Measurements from ENCODE around the gene RAI1.

Gene RAI1

DNA sequence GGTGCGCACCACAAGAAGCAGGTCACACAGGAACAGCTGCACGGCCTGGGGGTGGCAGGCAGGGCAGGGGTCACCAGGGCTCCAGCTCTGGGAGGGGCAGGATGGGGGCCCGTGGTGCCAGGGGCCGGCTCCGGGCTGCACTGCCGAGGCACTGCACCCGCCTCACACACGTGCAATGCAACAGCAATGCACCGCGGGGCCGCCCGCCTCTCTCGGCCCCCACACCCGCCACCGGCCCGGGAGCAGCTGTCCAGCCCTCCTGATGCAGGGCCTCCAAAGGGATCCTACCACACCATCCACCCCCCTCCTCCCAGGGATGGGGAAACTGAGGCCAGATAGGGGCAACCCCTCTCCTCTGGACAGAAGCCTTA lies 132.5 kb downstream of the RAI1 start:
- ATAC-seq, result no peak
- TF ChIP-seq ZNF565 (CRISPR knock-in tag; conservative IDR thresholded peaks at IDR 0.05; ENCODE audit: low read depth) (no peak), PPARA (CRISPR knock-in tag; IDR thresholded peaks at IDR 0.05; ENCODE audit: borderline replicate concordance) (no peak), ZNF8 (CRISPR knock-in tag; IDR thresholded peaks at IDR 0.05) (no peak), ZC3H10 (CRISPR knock-in tag; IDR thresholded peaks at IDR 0.05) (no peak), GLIS3 (CRISPR knock-in tag; IDR thresholded peaks at IDR 0.05) (no peak)

DNA sequence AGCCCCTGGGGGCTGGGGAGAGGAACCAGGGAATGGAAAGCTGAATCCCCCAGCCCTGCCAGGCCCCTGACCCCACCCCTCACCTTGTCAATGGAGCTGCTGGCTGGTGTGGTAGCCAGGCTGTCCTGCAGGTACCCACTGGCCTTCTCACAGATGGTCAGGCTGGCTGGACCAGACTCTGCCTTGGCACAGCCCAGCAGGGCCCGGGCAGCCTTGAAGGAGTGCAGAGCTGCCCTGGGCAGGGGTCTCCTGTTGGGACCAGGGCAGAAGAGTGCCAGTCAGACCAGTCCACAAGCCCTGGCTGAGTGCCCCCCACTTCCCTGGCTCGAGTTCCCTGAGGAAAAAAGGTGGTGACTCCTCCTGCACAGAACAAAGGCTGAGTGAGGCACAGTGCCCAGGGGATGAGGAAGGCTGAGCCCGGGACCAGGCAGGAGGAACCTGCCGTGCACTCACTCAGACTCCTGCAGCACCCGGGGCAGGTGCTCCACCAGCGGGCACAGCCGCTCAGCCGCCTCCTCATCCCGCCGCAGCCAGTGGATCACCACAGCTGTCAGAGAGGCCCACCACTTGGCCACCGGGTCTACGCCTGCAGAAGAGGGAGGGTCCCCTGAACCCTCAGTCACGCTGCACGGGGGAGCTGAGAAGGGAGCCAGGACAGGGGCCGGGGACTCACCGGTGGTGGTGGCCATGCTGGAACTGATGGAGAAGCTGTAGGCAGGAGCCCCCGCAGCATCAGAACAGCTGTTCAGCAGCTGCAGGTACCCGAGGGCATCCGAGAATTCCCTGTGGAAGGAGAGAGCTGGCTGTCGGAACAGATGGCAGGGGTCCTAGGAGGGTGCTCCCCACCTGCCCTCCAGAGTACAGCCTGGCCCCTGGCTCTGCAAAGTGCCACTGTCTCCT lies 133.2 kb downstream of the RAI1 start:
- ATAC-seq, result no peak
- TF ChIP-seq, protein P1, sequence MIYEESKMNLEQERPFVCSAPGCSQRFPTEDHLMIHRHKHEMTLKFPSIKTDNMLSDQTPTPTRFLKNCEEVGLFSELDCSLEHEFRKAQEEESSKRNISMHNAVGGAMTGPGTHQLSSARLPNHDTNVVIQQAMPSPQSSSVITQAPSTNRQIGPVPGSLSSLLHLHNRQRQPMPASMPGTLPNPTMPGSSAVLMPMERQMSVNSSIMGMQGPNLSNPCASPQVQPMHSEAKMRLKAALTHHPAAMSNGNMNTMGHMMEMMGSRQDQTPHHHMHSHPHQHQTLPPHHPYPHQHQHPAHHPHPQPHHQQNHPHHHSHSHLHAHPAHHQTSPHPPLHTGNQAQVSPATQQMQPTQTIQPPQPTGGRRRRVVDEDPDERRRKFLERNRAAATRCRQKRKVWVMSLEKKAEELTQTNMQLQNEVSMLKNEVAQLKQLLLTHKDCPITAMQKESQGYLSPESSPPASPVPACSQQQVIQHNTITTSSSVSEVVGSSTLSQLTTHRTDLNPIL (CRISPR knock-in tag; IDR thresholded peaks at IDR 0.05; ENCODE audit: low read depth), result no peak
- TF ChIP-seq ARNTL (CRISPR knock-in tag; IDR thresholded peaks at IDR 0.05; ENCODE audit: borderline replicate concordance, low read depth), result no peak
- TF ChIP-seq PPARA (CRISPR knock-in tag; IDR thresholded peaks at IDR 0.05; ENCODE audit: borderline replicate concordance), result no peak

DNA sequence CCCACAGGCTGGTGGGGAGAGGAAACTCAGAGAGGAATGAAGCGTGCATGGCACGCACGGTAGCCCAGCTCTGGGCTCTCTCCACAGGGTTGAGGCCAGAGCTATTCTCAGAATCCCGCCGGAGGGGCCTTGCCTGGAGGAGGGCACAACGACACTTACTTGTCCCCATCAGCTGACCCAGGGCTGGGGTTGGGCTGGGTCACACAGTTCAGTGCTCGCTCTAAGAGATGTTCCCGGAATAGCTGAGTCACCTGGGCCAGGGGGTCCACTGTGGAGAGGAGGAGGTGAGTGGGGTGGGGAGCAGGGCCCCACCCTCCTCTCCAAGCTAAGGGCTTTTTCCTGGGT lies 133.8 kb downstream of the RAI1 start:
- TF ChIP-seq CSDC2 (CRISPR knock-in tag; IDR thresholded peaks at IDR 0.05), result no peak
- TF ChIP-seq, protein P2, sequence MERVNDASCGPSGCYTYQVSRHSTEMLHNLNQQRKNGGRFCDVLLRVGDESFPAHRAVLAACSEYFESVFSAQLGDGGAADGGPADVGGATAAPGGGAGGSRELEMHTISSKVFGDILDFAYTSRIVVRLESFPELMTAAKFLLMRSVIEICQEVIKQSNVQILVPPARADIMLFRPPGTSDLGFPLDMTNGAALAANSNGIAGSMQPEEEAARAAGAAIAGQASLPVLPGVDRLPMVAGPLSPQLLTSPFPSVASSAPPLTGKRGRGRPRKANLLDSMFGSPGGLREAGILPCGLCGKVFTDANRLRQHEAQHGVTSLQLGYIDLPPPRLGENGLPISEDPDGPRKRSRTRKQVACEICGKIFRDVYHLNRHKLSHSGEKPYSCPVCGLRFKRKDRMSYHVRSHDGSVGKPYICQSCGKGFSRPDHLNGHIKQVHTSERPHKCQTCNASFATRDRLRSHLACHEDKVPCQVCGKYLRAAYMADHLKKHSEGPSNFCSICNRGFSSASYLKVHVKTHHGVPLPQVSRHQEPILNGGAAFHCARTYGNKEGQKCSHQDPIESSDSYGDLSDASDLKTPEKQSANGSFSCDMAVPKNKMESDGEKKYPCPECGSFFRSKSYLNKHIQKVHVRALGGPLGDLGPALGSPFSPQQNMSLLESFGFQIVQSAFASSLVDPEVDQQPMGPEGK (CRISPR knock-in tag; IDR thresholded peaks at IDR 0.05; ENCODE audit: borderline replicate concordance), result no peak
- no peak for TF ChIP-seq GLIS3 (CRISPR knock-in tag; IDR thresholded peaks at IDR 0.05)
- TF ChIP-seq RARB (CRISPR knock-in tag; IDR thresholded peaks at IDR 0.05), result no peak
- TF ChIP-seq, protein P3, sequence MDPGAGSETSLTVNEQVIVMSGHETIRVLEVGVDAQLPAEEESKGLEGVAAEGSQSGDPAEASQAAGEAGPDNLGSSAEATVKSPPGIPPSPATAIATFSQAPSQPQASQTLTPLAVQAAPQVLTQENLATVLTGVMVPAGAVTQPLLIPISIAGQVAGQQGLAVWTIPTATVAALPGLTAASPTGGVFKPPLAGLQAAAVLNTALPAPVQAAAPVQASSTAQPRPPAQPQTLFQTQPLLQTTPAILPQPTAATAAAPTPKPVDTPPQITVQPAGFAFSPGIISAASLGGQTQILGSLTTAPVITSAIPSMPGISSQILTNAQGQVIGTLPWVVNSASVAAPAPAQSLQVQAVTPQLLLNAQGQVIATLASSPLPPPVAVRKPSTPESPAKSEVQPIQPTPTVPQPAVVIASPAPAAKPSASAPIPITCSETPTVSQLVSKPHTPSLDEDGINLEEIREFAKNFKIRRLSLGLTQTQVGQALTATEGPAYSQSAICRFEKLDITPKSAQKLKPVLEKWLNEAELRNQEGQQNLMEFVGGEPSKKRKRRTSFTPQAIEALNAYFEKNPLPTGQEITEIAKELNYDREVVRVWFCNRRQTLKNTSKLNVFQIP (CRISPR knock-in tag; IDR thresholded peaks at IDR 0.05; ENCODE audit: borderline replicate concordance, low read depth), result no peak
- TF ChIP-seq ZNF70 (CRISPR knock-in tag; IDR thresholded peaks at IDR 0.05), result no peak
- TF ChIP-seq ZFP30 (CRISPR knock-in tag; IDR thresholded peaks at IDR 0.05), result no peak
- ATAC-seq, result no peak

DNA sequence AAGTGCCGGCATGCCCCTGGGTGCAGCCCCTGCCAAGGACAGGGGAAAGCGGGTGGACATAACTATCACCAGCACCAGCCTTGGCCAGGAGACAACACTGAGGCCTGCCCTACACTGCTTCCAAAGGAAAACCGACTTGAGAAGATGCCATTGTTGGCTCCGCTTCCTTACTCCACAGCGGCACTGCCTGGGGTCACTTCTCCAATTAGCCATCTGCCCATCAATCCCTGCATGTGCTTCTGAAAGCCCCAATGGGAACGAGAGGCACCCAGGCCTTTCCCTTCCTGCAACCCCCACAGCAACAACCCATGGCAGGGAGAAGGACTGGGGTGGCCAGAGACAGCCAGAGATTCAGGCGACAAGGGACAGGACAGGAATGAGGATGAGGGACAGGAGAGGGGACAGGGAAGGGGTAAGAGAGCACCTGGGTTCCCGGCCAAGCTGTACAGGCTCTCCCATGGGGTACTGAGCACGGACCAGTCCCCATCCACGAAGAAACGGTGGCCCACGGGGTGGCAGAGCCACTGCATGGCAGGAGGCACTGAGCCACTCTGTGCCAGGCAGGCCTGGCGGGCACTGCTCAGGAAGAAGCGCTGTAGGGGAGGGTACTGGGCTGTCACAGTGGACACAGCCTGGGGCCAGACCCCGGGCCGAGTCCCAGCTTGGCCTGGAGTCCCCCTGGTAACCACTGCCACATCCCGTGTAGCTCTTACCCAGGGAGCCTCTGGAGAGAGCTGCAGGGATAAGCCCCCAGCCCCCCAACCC lies 134.4 kb downstream of the RAI1 start:
- no peak for ATAC-seq
- TF ChIP-seq ESRRG (CRISPR knock-in tag; IDR thresholded peaks at IDR 0.05) (no peak), OSR1 (CRISPR knock-in tag; IDR thresholded peaks at IDR 0.05) (no peak), TOX (CRISPR knock-in tag; IDR thresholded peaks at IDR 0.05; ENCODE audit: borderline replicate concordance) (no peak), ARNTL (CRISPR knock-in tag; IDR thresholded peaks at IDR 0.05; ENCODE audit: borderline replicate concordance, low read depth) (no peak), PPARA (CRISPR knock-in tag; IDR thresholded peaks at IDR 0.05; ENCODE audit: borderline replicate concordance) (no peak), RARB (CRISPR knock-in tag; IDR thresholded peaks at IDR 0.05) (no peak), TCF4 (CRISPR knock-in tag; IDR thresholded peaks at IDR 0.05; ENCODE audit: borderline replicate concordance) (no peak), ZNF565 (CRISPR knock-in tag; conservative IDR thresholded peaks at IDR 0.05; ENCODE audit: low read depth) (no peak), ZC3H10 (CRISPR knock-in tag; IDR thresholded peaks at IDR 0.05) (no peak), CSDC2 (CRISPR knock-in tag; IDR thresholded peaks at IDR 0.05) (no peak), GLIS3 (CRISPR knock-in tag; IDR thresholded peaks at IDR 0.05) (no peak)
- TF ChIP-seq, protein P4, sequence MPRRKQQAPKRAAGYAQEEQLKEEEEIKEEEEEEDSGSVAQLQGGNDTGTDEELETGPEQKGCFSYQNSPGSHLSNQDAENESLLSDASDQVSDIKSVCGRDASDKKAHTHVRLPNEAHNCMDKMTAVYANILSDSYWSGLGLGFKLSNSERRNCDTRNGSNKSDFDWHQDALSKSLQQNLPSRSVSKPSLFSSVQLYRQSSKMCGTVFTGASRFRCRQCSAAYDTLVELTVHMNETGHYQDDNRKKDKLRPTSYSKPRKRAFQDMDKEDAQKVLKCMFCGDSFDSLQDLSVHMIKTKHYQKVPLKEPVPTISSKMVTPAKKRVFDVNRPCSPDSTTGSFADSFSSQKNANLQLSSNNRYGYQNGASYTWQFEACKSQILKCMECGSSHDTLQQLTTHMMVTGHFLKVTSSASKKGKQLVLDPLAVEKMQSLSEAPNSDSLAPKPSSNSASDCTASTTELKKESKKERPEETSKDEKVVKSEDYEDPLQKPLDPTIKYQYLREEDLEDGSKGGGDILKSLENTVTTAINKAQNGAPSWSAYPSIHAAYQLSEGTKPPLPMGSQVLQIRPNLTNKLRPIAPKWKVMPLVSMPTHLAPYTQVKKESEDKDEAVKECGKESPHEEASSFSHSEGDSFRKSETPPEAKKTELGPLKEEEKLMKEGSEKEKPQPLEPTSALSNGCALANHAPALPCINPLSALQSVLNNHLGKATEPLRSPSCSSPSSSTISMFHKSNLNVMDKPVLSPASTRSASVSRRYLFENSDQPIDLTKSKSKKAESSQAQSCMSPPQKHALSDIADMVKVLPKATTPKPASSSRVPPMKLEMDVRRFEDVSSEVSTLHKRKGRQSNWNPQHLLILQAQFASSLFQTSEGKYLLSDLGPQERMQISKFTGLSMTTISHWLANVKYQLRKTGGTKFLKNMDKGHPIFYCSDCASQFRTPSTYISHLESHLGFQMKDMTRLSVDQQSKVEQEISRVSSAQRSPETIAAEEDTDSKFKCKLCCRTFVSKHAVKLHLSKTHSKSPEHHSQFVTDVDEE (CRISPR knock-in tag; IDR thresholded peaks at IDR 0.05), result no peak
- TF ChIP-seq, protein P5, sequence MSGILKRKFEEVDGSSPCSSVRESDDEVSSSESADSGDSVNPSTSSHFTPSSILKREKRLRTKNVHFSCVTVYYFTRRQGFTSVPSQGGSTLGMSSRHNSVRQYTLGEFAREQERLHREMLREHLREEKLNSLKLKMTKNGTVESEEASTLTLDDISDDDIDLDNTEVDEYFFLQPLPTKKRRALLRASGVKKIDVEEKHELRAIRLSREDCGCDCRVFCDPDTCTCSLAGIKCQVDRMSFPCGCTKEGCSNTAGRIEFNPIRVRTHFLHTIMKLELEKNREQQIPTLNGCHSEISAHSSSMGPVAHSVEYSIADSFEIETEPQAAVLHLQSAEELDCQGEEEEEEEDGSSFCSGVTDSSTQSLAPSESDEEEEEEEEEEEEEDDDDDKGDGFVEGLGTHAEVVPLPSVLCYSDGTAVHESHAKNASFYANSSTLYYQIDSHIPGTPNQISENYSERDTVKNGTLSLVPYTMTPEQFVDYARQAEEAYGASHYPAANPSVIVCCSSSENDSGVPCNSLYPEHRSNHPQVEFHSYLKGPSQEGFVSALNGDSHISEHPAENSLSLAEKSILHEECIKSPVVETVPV (CRISPR knock-in tag; IDR thresholded peaks at IDR 0.05), result no peak
- TF ChIP-seq, protein P3 (CRISPR knock-in tag; IDR thresholded peaks at IDR 0.05; ENCODE audit: borderline replicate concordance, low read depth), result no peak

All from SK-N-SH treated with all-trans-retinoic acid at 6 μM for 48 hours (cell line).